Measurements from ENCODE around the gene PDSS2. TPM values are rescaled to one million over a fixed set of nuclear protein-coding genes. Genes with fewer than 3 reads are reported as not detected.
"Not testable (repeated sequence)": the region's sequence is repeated elsewhere in the genome, so short reads cannot be mapped to it uniquely, and the experiment has no call there.

PDSS2 gene
- total and polyA plus RNA-seq, 10 donors = 4.3 to 16.6 (median 11.7) TPM

DNA sequence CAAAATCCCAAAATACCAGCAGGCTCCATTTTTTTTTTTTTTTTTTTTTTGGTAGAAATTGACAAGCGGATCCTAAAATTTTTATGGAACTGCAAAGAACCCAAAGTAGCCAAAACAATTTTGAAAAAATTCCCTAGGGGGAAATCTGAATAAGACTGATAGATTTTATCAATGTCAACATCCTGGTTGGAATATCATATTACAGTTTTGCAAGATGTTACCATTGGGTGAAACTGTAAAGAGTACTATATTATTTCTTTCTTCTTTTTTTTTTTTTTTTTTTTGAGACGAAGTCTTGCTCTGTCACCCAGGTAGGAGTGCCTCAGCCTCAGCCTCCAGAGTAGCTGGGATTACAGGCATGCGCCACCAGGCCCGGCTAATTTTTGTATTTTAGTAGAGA lies 314.7 kb downstream of the PDSS2 start:
- Histone ChIP-seq H3K4me3 (no peak overlapping the region), H3K4me1 (no peaks in the 10 kb centered on the region), H3K27ac (no peak overlapping the region), H3K9me3 (no peaks in the 10 kb centered on the region), H3K36me3 (peaks cover 0 to 8% (median 0%) of the 10 kb centered on the region in 6 donors), H3K27me3 (replicated peaks in 1 of 7) (no peaks in the 10 kb centered on the region)
- TF ChIP-seq, protein P1, sequence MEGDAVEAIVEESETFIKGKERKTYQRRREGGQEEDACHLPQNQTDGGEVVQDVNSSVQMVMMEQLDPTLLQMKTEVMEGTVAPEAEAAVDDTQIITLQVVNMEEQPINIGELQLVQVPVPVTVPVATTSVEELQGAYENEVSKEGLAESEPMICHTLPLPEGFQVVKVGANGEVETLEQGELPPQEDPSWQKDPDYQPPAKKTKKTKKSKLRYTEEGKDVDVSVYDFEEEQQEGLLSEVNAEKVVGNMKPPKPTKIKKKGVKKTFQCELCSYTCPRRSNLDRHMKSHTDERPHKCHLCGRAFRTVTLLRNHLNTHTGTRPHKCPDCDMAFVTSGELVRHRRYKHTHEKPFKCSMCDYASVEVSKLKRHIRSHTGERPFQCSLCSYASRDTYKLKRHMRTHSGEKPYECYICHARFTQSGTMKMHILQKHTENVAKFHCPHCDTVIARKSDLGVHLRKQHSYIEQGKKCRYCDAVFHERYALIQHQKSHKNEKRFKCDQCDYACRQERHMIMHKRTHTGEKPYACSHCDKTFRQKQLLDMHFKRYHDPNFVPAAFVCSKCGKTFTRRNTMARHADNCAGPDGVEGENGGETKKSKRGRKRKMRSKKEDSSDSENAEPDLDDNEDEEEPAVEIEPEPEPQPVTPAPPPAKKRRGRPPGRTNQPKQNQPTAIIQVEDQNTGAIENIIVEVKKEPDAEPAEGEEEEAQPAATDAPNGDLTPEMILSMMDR (IDR thresholded peaks at IDR 0.05 in 8 of 11, conservative IDR thresholded peaks at IDR 0.05 in 3 of 11) = no peak
- no peak for TF ChIP-seq POLR2AphosphoS5 (IDR thresholded peaks at IDR 0.05)
- no peak for TF ChIP-seq POLR2A (IDR thresholded peaks at IDR 0.05)
- DNase-seq = no peak
- WGBS, 5 donors = 88 to 96% (median 93%) methylated on average over 4 of the region's 4 CpGs
- intact Hi-C loops (cut with DNase I; ENCODE audit: low total_unique reads) = no loop called here

DNA sequence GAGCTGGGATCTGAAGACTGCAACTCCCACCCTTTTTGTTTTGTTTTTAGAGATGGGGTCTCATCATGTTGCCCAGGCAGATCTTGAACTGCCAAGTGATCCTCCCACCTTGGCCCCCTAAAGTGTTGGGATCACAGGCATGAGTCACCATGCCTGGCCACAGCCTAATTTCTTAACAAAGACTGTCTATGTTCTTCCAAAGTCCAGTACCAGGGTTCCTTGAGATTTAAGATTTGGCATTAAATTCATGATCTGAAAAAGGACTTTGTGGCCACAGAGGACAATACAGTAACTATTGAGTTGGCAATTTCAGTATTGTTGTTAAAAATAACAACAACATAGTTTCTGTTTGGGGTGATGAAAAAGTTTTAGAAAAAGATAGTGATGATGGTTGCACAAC lies 315.4 kb downstream of the PDSS2 start:
- H3K4me3 ChIP-seq = no peak overlapping the region
- no peaks in the 10 kb centered on the region for H3K27me3 ChIP-seq (replicated peaks in 1 of 7)
- no peaks in the 10 kb centered on the region for H3K4me1 ChIP-seq
- H3K27ac ChIP-seq = no peak overlapping the region
- no peaks in the 10 kb centered on the region for H3K9me3 ChIP-seq
- intact Hi-C loops (cut with DNase I; ENCODE audit: low total_unique reads) = no loop called here
- DNase-seq = no peak
- TF ChIP-seq, protein P1 (IDR thresholded peaks at IDR 0.05 in 8 of 11, conservative IDR thresholded peaks at IDR 0.05 in 3 of 11) = no peak
- TF ChIP-seq POLR2A (IDR thresholded peaks at IDR 0.05) = no peak
- no peak for TF ChIP-seq POLR2AphosphoS5 (IDR thresholded peaks at IDR 0.05)
- peaks cover 0 to 4% (median 0%) of the 10 kb centered on the region in 6 donors for H3K36me3 ChIP-seq

DNA sequence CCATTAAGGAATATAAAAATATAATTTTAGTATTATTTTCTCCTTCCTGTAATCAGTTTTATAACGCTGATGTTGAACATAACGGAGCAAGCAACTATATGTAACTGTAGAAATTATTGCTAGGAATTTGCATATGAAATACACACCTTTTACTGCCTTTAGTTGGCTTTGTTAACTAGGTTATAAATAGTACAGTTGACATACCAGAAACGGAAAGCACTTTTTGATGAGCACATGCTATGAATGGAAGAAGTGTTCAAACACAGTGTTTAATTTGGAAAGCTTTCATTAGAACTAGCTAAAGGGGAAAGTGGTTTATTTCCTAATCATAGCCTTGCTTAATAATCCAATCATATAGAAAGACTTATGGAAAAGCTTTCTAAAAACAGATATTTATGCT lies 318.8 kb downstream of the PDSS2 start:
- intact Hi-C loops (cut with DNase I; ENCODE audit: low total_unique reads) = no loop called here
- Histone ChIP-seq H3K27me3 (replicated peaks in 1 of 7) (no peaks in the 10 kb centered on the region), H3K4me3 (no peak overlapping the region), H3K36me3 (no peaks in the 10 kb centered on the region), H3K27ac (no peak overlapping the region), H3K4me1 (no peaks in the 10 kb centered on the region), H3K9me3 (no peaks in the 10 kb centered on the region)
- TF ChIP-seq POLR2A (IDR thresholded peaks at IDR 0.05) (no peak), POLR2AphosphoS5 (IDR thresholded peaks at IDR 0.05) (no peak)
- TF ChIP-seq, protein P1 (IDR thresholded peaks at IDR 0.05 in 8 of 11, conservative IDR thresholded peaks at IDR 0.05 in 3 of 11) = no peak
- DNase-seq = no peak
- 70 to 87% (median 77%) methylated on average over 3 of the region's 3 CpGs for WGBS, 5 donors

DNA sequence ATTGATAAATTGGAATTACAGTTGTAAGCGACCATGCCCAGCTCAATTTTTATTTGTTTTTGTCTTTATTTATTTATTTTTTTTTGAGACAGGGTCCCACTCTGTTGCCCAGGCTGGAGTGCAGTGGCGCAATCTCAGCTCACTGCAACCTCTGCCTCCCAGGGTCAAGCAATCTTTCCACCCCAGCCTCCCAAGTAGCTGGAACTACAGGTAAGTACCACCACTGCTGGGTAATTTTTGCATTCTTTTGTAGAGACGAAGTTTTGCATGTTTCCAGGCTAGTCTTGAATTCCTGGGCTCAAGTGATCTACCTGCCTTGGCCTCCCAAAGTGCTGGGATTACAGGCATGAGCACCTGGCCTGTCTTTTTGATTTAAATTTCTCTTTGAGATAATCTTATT lies 323.0 kb downstream of the PDSS2 start:
- intact Hi-C loops (cut with DNase I; ENCODE audit: low total_unique reads); DNase-seq; H3K27ac ChIP-seq; H3K4me1 ChIP-seq; H3K36me3 ChIP-seq; H3K9me3 ChIP-seq; H3K4me3 ChIP-seq; H3K27me3 ChIP-seq (replicated peaks in 1 of 7): not testable (repeated sequence)
- WGBS, 5 donors = 80 to 90% (median 84%) methylated on average over 3 of the region's 3 CpGs

DNA sequence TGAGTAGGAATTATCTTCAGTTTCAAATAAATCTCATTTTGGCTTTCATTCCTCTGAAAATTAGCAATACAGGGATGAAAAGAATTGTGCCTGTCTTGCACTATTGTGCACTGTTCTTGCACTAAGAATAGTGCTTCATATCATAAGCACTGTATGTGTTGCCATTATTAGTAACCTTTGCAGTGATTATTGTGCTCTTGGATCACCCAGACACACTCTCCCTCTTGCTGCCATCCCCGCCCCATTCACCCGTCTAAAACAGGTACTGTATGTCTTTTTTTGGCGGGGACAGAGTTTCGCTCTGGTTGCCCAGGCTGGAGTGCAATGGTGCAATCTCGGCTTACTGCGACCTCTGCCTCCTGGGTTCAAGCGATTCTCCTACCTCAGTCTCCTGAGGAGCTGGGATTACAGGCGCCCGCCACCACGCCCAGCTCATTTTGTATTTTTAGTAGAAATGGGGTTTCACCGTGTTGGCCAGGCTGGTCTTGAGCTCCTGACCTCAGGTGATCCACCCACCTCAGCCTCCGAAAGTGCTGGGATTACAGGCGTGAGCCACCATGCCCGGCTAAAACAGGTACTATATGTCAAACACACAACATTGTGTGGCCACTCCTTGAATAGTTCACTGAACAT lies 324.2 kb downstream of the PDSS2 start:
- H3K9me3 ChIP-seq; H3K4me3 ChIP-seq; H3K27ac ChIP-seq; H3K36me3 ChIP-seq; DNase-seq; H3K4me1 ChIP-seq; H3K27me3 ChIP-seq (replicated peaks in 1 of 7); intact Hi-C loops (cut with DNase I; ENCODE audit: low total_unique reads): not testable (repeated sequence)
- WGBS, 5 donors = 90 to 96% (median 93%) methylated on average over 14 of the region's 14 CpGs
